RWPE1 (cell line): ENCODE data around the gene RAPGEF5.

Source experiments
- CTCF ChIA-PET: fragments of 350-600 bp; sonication (Branson Sonifier 250); formaldehyde crosslinking; extraction: SDS; loops from one replicate; lab custom pipeline; 2021; lab: Yijun Ruan, JAX
- POLR2A ChIA-PET: fragments of 400-600 bp; formaldehyde crosslinking; extraction: SDS; loops from one replicate; lab custom pipeline; 2020; ENCODE audit warnings: antibody characterized with exemption; ENCODE audit not compliant: low non-redundant PET; lab: Yijun Ruan, JAX
- DNase-seq: peaks from one replicate; pipeline ENCODE4 v3.0.0; 2012; ENCODE audit warnings: low spot score
- H3K27ac ChIP-seq: fragments of 450-650 bp; 2 replicates; pipeline ENCODE4 v1.5.1; 2017
- TF ChIP-seq, protein P1 (sequence below): fragments of 450-650 bp; conservative IDR thresholded peaks from 2 replicates; pipeline ENCODE4 v1.5.1; 2017; ENCODE audit warnings: low read depth, mild to moderate bottlenecking

The RAPGEF5 gene

DNA sequence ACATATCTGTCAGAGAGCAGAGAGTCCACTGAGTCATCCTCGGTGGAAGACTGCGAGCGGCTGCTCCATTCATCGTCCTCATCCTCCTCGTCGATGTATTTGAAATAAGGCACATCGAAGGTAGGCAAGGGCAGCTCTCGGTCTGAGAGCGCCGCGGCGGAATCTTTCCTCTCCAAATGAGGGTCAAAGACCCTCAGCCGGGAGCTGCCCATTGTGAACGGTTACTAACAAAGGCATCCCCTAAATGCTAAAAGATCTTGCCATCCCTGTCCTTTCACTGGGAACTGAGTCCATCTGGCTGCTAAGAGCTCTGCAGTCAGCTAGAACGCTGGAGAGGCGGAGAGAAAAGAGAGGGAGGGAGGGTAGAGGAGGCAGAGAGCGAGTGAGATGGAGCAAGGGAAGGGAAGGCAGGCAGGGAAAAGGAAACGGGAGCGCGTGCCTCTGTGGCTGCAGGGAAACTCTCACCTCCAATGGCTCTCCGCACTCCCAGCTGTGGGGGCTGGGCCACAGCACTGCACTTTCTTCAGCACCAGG, 163.4 kb downstream of the RAPGEF5 start:
- TF ChIP-seq, protein P1, sequence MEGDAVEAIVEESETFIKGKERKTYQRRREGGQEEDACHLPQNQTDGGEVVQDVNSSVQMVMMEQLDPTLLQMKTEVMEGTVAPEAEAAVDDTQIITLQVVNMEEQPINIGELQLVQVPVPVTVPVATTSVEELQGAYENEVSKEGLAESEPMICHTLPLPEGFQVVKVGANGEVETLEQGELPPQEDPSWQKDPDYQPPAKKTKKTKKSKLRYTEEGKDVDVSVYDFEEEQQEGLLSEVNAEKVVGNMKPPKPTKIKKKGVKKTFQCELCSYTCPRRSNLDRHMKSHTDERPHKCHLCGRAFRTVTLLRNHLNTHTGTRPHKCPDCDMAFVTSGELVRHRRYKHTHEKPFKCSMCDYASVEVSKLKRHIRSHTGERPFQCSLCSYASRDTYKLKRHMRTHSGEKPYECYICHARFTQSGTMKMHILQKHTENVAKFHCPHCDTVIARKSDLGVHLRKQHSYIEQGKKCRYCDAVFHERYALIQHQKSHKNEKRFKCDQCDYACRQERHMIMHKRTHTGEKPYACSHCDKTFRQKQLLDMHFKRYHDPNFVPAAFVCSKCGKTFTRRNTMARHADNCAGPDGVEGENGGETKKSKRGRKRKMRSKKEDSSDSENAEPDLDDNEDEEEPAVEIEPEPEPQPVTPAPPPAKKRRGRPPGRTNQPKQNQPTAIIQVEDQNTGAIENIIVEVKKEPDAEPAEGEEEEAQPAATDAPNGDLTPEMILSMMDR = no peak
- POLR2A ChIA-PET = no interaction called here
- DNase-seq = no peak
- CTCF ChIA-PET = interaction anchor here (0.6 kb wide), 1 partner anchor 47 kb away, joined by 3 read pairs; no protein-coding TSS in a partner anchor
- no peak overlapping the region for H3K27ac ChIP-seq

DNA sequence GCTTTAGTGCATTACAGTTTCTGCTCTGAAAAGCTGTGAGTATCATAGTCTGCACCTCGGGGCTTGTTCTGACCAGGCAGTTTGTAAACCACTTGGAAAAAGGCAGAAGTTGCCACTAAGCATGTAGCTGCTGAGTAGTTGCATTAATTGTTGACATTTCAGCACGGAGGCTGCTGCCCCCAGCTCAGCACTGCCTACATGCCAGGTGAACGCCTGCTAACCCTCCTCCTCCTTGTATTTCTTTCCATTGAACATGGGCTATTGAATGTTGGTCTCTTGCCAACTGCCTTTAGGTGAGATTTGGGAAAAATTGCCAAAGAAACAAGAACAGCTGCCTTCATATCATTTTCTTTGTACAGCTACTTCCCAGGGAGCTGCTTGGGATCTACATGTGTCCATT, 164.2 kb downstream of the RAPGEF5 start:
- ChIA-PET CTCF (interaction anchor here (0.6 kb wide), 2 partner anchors 12 to 48 kb away, joined by 3 to 4 read pairs; no protein-coding TSS in a partner anchor), POLR2A (no interaction called here)
- H3K27ac ChIP-seq = no peak overlapping the region
- DNase-seq = no peak
- TF ChIP-seq, protein P1 = no peak

DNA sequence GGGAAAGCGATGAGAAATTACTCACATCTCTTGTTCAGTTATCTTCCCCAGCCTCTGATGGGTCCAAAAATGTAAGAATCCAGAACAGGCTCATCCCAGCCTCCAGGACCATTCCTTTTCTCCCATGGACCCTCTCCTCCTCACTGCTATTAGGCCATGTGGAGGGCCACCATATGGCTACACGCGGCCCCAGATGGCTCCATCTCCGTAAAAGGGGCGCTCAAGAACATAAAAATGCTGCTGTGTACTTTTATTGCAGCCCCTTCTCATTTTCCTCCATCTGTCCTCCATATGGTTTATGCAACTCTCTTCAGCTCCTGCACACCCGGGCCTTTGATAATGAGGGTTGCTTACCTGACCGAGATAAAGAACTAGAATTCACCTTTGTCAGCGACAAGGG, 166.2 kb downstream of the RAPGEF5 start:
- POLR2A ChIA-PET = no interaction called here
- no peak overlapping the region for H3K27ac ChIP-seq
- TF ChIP-seq, protein P1 = no peak
- CTCF ChIA-PET = interaction anchor here (0.6 kb wide), 1 partner anchor 233 kb away, joined by 3 read pairs; no protein-coding TSS in a partner anchor
- no peak for DNase-seq

DNA sequence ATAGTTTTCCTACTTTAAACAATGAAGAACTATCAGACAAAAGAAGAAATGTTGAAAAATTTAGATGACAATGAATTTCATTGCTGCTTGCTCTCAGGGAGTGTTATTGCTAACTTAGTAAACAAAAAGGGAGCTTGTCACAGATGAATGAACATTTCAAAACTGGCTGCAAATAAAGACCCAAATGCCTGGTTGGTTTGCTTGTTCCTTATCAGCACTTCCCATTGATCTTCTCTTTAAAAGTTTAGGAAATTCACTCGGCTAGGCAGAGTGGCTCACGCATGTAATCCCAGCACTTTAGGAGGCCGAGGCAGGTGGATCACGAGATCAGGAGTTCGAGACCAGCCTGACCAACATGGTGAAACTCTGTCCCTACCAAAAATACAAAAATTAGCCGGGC, 167.2 kb downstream of the RAPGEF5 start:
- CTCF ChIA-PET = interaction anchor here (0.5 to 0.7 kb wide), 2 partner anchors 137 to 947 kb away, joined by 5 to 6 read pairs; no protein-coding TSS in a partner anchor
- H3K27ac ChIP-seq = no peak overlapping the region
- DNase-seq = no peak
- POLR2A ChIA-PET = no interaction called here
- TF ChIP-seq, protein P1 = no peak

DNA sequence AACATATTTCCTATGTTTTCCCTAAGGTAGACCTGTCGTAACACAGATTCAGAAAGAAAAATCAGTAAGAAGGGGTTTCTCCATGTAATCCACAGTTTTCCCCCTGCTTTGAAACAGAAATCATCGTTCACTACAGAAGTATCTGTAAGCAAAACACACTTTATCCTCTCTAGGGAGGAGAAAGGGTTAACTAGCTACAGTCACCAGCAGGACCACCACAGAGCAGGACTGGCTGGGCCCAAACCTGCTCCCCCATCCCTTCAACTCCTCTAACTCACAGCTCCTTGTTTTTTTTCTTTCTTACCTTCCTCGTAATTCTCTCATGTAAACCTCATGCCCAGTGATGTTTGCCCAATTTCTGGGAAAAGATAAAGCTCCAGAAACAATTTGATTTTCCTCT, 167.7 kb downstream of the RAPGEF5 start:
- TF ChIP-seq, protein P1 = no peak
- CTCF ChIA-PET = interaction anchor here (0.6 to 0.7 kb wide), 2 partner anchors 137 to 583 kb away, joined by 3 to 5 read pairs; no protein-coding TSS in a partner anchor
- POLR2A ChIA-PET = no interaction called here
- no peak overlapping the region for H3K27ac ChIP-seq
- DNase-seq = no peak

DNA sequence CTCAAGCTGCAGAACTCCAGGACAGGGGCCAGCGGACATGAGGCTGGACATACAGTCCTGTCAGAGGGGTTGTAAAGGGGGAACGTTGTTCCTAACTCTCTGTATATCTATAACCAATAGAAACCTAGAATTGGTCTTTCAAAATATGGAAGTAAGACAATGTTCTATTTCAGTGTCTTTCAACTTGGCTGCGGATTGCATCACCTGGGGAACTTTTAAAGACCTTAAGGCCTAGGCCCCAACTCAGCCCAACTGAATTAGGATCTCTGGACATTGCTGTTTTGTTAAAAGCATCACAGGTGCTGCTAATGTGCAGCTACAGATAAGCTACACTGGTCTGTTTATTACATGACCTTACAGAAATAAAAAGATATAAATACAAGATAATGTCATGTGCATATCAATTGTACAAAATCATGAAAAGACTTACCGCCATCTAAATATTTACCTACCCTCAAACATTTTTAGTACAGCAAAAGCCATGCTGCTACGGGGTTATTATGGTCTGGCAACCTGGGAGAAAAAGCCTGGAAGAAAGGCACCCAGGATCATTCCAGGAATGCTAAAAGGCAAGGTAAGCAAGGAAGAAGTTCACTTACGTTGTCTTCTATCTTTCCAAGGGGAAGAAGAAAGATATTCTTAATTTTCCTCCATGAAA, 169.1 kb downstream of the RAPGEF5 start:
- H3K27ac ChIP-seq = no peak overlapping the region
- ChIA-PET POLR2A (no interaction called here), CTCF (no interaction called here)
- TF ChIP-seq, protein P1 = no peak
- DNase-seq = no peak
